ENCODE data around the gene NRP2. TPM values are rescaled to one million over a fixed set of nuclear protein-coding genes. Genes with fewer than 3 reads are reported as not detected.

NRP2 gene
- polyA plus RNA-seq, 2 of the 4 experiments (the other 2 are of a cell fraction) = 144 to 159 TPM

- CTCF ChIA-PET = interaction anchor here (1.4 kb wide), 1 partner anchor 204 kb away, joined by 5 read pairs; no protein-coding TSS in a partner anchor
- POLR2A ChIA-PET = no interaction called here
- WGBS (ENCODE audit: missing lambda C conversion rate) = 86% methylated on average over 4 of the region's 4 CpGs
- H3K4me3 ChIP-seq = no peak overlapping the region
- H3K27ac ChIP-seq = peak overlapping the region; percentile 17 to 72; a peak in 5 of 6 replicates
- DNase-seq (ENCODE audit: low read depth in 1 of 2, low spot score in 1 of 2) (no peak), ATAC-seq (no peak), FAIRE-seq (no peak)
- H3K4me1 ChIP-seq = peaks cover 89% of the 10 kb centered on the region
- TF ChIP-seq KDM5A (IDR thresholded peaks at IDR 0.05) (no peak), POLR2AphosphoS2 (conservative IDR thresholded peaks at IDR 0.05; ENCODE audit: low read length) (no peak), BCL3 (IDR thresholded peaks at IDR 0.05) (no peak), FOSB (CRISPR knock-in tag; IDR thresholded peaks at IDR 0.05) (no peak), MAX (IDR thresholded peaks at IDR 0.05) (no peak), RFX5 (IDR thresholded peaks at IDR 0.05) (no peak), REST (IDR thresholded peaks at IDR 0.05) (no peak), JUNB (IDR thresholded peaks at IDR 0.05) (no peak), NFE2L2 (conservative IDR thresholded peaks at IDR 0.05; ENCODE audit: low read length) (no peak), NPAS2 (CRISPR knock-in tag; IDR thresholded peaks at IDR 0.05; ENCODE audit: borderline replicate concordance) (no peak), EHF (CRISPR knock-in tag; IDR thresholded peaks at IDR 0.05) (no peak), MAFK (IDR thresholded peaks at IDR 0.05; ENCODE audit: partially characterized antibody) (no peak)
- TF ChIP-seq, protein P1, sequence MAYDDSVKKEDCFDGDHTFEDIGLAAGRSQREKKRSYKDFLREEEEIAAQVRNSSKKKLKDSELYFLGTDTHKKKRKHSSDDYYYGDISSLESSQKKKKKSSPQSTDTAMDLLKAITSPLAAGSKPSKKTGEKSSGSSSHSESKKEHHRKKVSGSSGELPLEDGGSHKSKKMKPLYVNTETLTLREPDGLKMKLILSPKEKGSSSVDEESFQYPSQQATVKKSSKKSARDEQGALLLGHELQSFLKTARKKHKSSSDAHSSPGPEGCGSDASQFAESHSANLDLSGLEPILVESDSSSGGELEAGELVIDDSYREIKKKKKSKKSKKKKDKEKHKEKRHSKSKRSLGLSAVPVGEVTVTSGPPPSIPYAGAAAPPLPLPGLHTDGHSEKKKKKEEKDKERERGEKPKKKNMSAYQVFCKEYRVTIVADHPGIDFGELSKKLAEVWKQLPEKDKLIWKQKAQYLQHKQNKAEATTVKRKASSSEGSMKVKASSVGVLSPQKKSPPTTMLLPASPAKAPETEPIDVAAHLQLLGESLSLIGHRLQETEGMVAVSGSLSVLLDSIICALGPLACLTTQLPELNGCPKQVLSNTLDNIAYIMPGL (CRISPR knock-in tag; IDR thresholded peaks at IDR 0.05; ENCODE audit: borderline replicate concordance) = no peak
- TF ChIP-seq, protein P2, sequence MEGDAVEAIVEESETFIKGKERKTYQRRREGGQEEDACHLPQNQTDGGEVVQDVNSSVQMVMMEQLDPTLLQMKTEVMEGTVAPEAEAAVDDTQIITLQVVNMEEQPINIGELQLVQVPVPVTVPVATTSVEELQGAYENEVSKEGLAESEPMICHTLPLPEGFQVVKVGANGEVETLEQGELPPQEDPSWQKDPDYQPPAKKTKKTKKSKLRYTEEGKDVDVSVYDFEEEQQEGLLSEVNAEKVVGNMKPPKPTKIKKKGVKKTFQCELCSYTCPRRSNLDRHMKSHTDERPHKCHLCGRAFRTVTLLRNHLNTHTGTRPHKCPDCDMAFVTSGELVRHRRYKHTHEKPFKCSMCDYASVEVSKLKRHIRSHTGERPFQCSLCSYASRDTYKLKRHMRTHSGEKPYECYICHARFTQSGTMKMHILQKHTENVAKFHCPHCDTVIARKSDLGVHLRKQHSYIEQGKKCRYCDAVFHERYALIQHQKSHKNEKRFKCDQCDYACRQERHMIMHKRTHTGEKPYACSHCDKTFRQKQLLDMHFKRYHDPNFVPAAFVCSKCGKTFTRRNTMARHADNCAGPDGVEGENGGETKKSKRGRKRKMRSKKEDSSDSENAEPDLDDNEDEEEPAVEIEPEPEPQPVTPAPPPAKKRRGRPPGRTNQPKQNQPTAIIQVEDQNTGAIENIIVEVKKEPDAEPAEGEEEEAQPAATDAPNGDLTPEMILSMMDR (IDR thresholded peaks at IDR 0.05) = no peak
- TF ChIP-seq, protein P3, sequence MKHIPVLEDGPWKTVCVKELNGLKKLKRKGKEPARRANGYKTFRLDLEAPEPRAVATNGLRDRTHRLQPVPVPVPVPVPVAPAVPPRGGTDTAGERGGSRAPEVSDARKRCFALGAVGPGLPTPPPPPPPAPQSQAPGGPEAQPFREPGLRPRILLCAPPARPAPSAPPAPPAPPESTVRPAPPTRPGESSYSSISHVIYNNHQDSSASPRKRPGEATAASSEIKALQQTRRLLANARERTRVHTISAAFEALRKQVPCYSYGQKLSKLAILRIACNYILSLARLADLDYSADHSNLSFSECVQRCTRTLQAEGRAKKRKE (CRISPR knock-in tag; IDR thresholded peaks at IDR 0.05; ENCODE audit: low read depth) = no peak
- TF ChIP-seq, protein P4, sequence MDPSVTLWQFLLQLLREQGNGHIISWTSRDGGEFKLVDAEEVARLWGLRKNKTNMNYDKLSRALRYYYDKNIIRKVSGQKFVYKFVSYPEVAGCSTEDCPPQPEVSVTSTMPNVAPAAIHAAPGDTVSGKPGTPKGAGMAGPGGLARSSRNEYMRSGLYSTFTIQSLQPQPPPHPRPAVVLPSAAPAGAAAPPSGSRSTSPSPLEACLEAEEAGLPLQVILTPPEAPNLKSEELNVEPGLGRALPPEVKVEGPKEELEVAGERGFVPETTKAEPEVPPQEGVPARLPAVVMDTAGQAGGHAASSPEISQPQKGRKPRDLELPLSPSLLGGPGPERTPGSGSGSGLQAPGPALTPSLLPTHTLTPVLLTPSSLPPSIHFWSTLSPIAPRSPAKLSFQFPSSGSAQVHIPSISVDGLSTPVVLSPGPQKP (IDR thresholded peaks at IDR 0.05; ENCODE audit: low read depth, low read length) = no peak
- TF ChIP-seq, protein P5, sequence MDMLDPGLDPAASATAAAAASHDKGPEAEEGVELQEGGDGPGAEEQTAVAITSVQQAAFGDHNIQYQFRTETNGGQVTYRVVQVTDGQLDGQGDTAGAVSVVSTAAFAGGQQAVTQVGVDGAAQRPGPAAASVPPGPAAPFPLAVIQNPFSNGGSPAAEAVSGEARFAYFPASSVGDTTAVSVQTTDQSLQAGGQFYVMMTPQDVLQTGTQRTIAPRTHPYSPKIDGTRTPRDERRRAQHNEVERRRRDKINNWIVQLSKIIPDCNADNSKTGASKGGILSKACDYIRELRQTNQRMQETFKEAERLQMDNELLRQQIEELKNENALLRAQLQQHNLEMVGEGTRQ (IDR thresholded peaks at IDR 0.05) = no peak
- H3K9me3 ChIP-seq = no peaks in the 10 kb centered on the region
- H3K4me2 ChIP-seq = no peak overlapping the region
Observed at GRCh38 chr2:205722283-205722918, 40.1 kb downstream of the NRP2 start.

Measured in A549 (cell line).